Keratinocyte (primary cell): ENCODE measurements around the gene PLB1. TPM values are rescaled to one million over a fixed set of nuclear protein-coding genes. Genes with fewer than 3 reads are reported as not detected.

ENCODE experiments used
- DNase-seq: peaks from one replicate; pipeline ENCODE4 v3.0.0-alpha.2; 2011; ENCODE audit warnings: low read depth, missing footprints, low spot score
- FAIRE-seq: peaks from 2 replicates; lab custom pipeline; 2011; peaks lifted over from hg19 to GRCh38; lab: Jason Lieb, UNC
- H2AFZ ChIP-seq: 2 replicates; pipeline ENCODE4 v1.6.0; 2012; ENCODE audit warnings: low read length, control low read depth, inconsistent platforms; ENCODE audit not compliant: control insufficient read depth
- H3K27ac ChIP-seq: 2 replicates; pipeline ENCODE4 v1.5.1; 2011; ENCODE audit warnings: low read length; ENCODE audit not compliant: control insufficient read depth, insufficient read depth
- H3K27me3 ChIP-seq: 3 replicates; pipeline ENCODE4 v1.6.0; 2011; ENCODE audit warnings: low read length; ENCODE audit not compliant: control insufficient read depth, insufficient read depth; ENCODE audit errors: extremely low read depth
- H3K36me3 ChIP-seq, 2 experiments: 2 replicates in 1 of 2; 3 replicates in 1 of 2; pipeline ENCODE4 v1.5.1; 2011; ENCODE audit warnings: low read length in 2 of 2, mild to moderate bottlenecking in 1 of 2; ENCODE audit not compliant: control insufficient read depth in 2 of 2, insufficient read depth in 2 of 2; ENCODE audit errors: extremely low read depth in 1 of 2
- H3K4me1 ChIP-seq: 3 replicates; pipeline ENCODE4 v1.5.1; 2011; ENCODE audit warnings: low read length; ENCODE audit not compliant: control insufficient read depth, insufficient read depth; ENCODE audit errors: extremely low read depth
- H3K4me2 ChIP-seq: 3 replicates; pipeline ENCODE4 v1.6.0; 2011; ENCODE audit warnings: low read depth, low read length; ENCODE audit not compliant: control insufficient read depth, insufficient read depth; ENCODE audit errors: extremely low read depth
- H3K4me3 ChIP-seq, 3 experiments: fragments of 200-600 bp in 1 of 3; sonication (generic) in 1 of 3; 2 replicates in 2 of 3; 3 replicates in 1 of 3; pipeline ENCODE4 v1.5.1; 2011 to 2016; ENCODE audit warnings: low read length in 3 of 3, mild to moderate bottlenecking in 3 of 3, control low read depth in 2 of 3, inconsistent platforms in 1 of 3, low read depth in 1 of 3, mixed read lengths in 1 of 3, mixed run types in 1 of 3, moderate library complexity in 1 of 3; ENCODE audit not compliant: control insufficient read depth in 2 of 3, insufficient read depth in 2 of 3; ENCODE audit errors: extremely low read depth in 1 of 3
- H3K79me2 ChIP-seq: 2 replicates; pipeline ENCODE4 v1.6.0; 2012; ENCODE audit warnings: low read length; ENCODE audit not compliant: control insufficient read depth, insufficient read depth
- H3K9ac ChIP-seq: 3 replicates; pipeline ENCODE4 v1.6.0; 2011; ENCODE audit warnings: low read length; ENCODE audit not compliant: control insufficient read depth, insufficient read depth; ENCODE audit errors: extremely low read depth
- H3K9me1 ChIP-seq: 3 replicates; pipeline ENCODE4 v1.6.0; 2011; ENCODE audit warnings: low read length; ENCODE audit not compliant: control insufficient read depth, insufficient read depth; ENCODE audit errors: extremely low read depth
- H3K9me3 ChIP-seq: 2 replicates; pipeline ENCODE4 v1.5.1; 2012; ENCODE audit warnings: low read depth, low read length; ENCODE audit not compliant: control insufficient read depth
- H4K20me1 ChIP-seq: 3 replicates; pipeline ENCODE4 v1.6.0; 2011; ENCODE audit warnings: low read length; ENCODE audit not compliant: control insufficient read depth, insufficient read depth; ENCODE audit errors: extremely low read depth
- EZH2 ChIP-seq: IDR thresholded peaks from one replicate; pipeline ENCODE4 v1.6.1; 2012; ENCODE audit warnings: inconsistent platforms, mild to moderate bottlenecking, low read length, moderate library complexity
- dilution Hi-C: fragments of 300-500 bp; cut with MboI; formaldehyde crosslinking; loops from one replicate; pipeline ENCODE4 v1.7.0; 2020; ENCODE audit warnings: low sequenced_read_pairs; ENCODE audit not compliant: extremely low pct_ligation_motif_present
- polyA plus RNA-seq, 5 experiments: library from polyadenylated mRNA; depleted of rRNA in 3 of 5; stranded (reverse) in 3 of 5; stranded (forward) in 1 of 5; unstranded in 1 of 5; fragments of >200 nt; gene quantifications; 1 replicate in 1 of 5; 2 replicates in 3 of 5; 3 replicates in 1 of 5; pipeline versions ENCODE4 v1.2.1 to v1.2.3, GENCODE V29; 2011 to 2012; ENCODE audit warnings: missing spikeins in 2 of 5, low read depth in 1 of 5, low replicate concordance in 1 of 5
- TF ChIP-seq, protein P1 (sequence below), 3 experiments: IDR thresholded peaks in 1 of 3; conservative IDR thresholded peaks in 1 of 3; optimal IDR thresholded peaks in 1 of 3; 2 replicates in 2 of 3; 3 replicates in 1 of 3; pipeline versions ENCODE3 to v1.5.1; 2011; ENCODE audit warnings: low read length in 3 of 3, mild to moderate bottlenecking in 3 of 3, moderate library complexity in 2 of 3, control low read depth in 1 of 3, inconsistent platforms in 1 of 3; ENCODE audit not compliant: insufficient read depth in 2 of 3; ENCODE audit errors: extremely low read depth in 1 of 3

Gene PLB1
- polyA plus RNA-seq, 1 donor (not counting 4 experiments of a cell fraction or from before 2014, with no cell fraction given) = 6.7 TPM

DNA sequence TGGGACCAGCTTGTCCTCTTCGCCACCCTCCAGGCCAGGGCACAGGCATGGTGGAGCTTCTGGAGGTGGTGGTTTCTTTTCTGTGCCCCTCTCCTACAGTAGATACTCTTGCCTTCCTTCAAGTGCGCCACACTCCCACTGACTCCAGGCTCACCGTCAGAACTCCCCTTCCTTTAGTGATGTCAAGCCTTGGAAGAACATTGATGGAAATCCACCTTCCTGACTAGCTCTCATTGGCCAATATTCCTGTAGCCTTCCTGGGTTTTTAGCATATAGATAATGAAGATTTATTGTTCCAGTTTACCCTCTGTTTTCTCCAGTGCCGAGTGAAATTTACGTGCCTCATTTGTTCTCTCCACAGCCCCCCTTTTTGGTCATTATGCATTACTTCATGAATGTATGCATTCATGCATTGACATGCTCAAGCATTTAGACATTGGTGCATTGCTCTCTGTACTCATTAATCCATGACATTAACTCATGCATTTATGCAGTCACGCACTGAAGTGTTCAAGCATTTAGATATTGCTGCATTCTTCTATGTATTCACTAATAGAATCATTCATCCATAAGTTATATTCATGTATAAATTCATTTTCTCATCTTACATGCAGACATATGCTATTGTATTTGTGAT is 37.3 kb downstream of the PLB1 start:
- no peak overlapping the region for H3K4me2 ChIP-seq
- H3K79me2 ChIP-seq = no peaks in the 10 kb centered on the region
- FAIRE-seq = no peak
- TF ChIP-seq EZH2 = no peak
- TF ChIP-seq, protein P1, sequence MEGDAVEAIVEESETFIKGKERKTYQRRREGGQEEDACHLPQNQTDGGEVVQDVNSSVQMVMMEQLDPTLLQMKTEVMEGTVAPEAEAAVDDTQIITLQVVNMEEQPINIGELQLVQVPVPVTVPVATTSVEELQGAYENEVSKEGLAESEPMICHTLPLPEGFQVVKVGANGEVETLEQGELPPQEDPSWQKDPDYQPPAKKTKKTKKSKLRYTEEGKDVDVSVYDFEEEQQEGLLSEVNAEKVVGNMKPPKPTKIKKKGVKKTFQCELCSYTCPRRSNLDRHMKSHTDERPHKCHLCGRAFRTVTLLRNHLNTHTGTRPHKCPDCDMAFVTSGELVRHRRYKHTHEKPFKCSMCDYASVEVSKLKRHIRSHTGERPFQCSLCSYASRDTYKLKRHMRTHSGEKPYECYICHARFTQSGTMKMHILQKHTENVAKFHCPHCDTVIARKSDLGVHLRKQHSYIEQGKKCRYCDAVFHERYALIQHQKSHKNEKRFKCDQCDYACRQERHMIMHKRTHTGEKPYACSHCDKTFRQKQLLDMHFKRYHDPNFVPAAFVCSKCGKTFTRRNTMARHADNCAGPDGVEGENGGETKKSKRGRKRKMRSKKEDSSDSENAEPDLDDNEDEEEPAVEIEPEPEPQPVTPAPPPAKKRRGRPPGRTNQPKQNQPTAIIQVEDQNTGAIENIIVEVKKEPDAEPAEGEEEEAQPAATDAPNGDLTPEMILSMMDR (optimal IDR thresholded peaks at IDR 0.05 in 1 of 3, IDR thresholded peaks at IDR 0.05 in 1 of 3, conservative IDR thresholded peaks at IDR 0.05 in 1 of 3; ENCODE audit: extremely low read depth in 1 of 3, insufficient read depth in 2 of 3, low read length in 3 of 3) = no peak
- DNase-seq = no peak
- no peaks in the 10 kb centered on the region for H3K9me1 ChIP-seq
- H2AFZ ChIP-seq = no peak overlapping the region
- H4K20me1 ChIP-seq = no peaks in the 10 kb centered on the region
- H3K36me3 ChIP-seq = no peaks in the 10 kb centered on the region
- no peak overlapping the region for H3K4me3 ChIP-seq
- dilution Hi-C loops = no loop called here
- H3K9ac ChIP-seq = no peak overlapping the region
- no peaks in the 10 kb centered on the region for H3K4me1 ChIP-seq
- H3K9me3 ChIP-seq = no peaks in the 10 kb centered on the region
- peaks cover 3% of the 10 kb centered on the region for H3K27me3 ChIP-seq
- no peak overlapping the region for H3K27ac ChIP-seq

DNA sequence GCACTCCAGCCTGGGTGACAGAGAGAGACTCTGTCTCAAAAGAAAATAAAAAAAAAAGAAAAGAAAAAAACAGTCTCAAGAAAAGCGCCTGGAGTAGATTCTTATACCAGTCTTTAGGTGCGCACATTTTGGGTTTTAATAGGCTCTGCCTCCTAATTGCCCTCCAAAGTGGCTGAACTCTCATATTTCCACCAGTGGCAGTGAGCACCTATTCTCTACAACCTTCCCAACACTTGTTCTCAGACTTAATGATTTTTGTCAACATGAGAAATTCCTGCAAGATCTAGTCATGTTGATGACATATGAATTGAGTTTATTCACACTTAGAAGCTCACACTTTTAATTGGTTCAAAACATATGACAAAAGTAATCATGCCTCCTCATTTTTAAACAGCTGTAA is 39.0 kb downstream of the PLB1 start:
- TF ChIP-seq, protein P1 (optimal IDR thresholded peaks at IDR 0.05 in 1 of 3, IDR thresholded peaks at IDR 0.05 in 1 of 3, conservative IDR thresholded peaks at IDR 0.05 in 1 of 3; ENCODE audit: extremely low read depth in 1 of 3, insufficient read depth in 2 of 3, low read length in 3 of 3) = no peak
- no peak for TF ChIP-seq EZH2
- Histone ChIP-seq H3K27me3 (peaks cover 3% of the 10 kb centered on the region), H3K4me1 (no peaks in the 10 kb centered on the region), H2AFZ (no peak overlapping the region), H3K4me2 (no peak overlapping the region), H3K9me3 (no peaks in the 10 kb centered on the region), H3K4me3 (no peak overlapping the region), H3K27ac (no peak overlapping the region), H3K36me3 (no peaks in the 10 kb centered on the region), H4K20me1 (no peaks in the 10 kb centered on the region), H3K9ac (no peak overlapping the region), H3K9me1 (no peaks in the 10 kb centered on the region), H3K79me2 (no peaks in the 10 kb centered on the region)
- FAIRE-seq = no peak
- dilution Hi-C loops = no loop called here
- no peak for DNase-seq
